Cardiac muscle cell (in vitro differentiated cells and primary cell): Measurements from ENCODE around the gene LMO1. TPM values are rescaled to one million over a fixed set of nuclear protein-coding genes. Genes with fewer than 3 reads are reported as not detected.

ENCODE experiments used
- DNase-seq, 2 donors: peaks; one replicate each; pipeline versions ENCODE4 v3.0.0 to v3.0.0-alpha.2; 2010 to 2017; ENCODE audit warnings: low read depth in 1 of 2, low spot score in 1 of 2
- H3K27ac ChIP-seq: fragments of 200-600 bp; sonication (generic); 2 replicates; pipeline ENCODE4 v1.5.1; 2016
- H3K27me3 ChIP-seq: fragments of 200-600 bp; sonication (generic); 2 replicates; pipeline ENCODE4 v1.6.0; 2016; ENCODE audit warnings: control low read depth
- H3K36me3 ChIP-seq: fragments of 200-600 bp; sonication (generic); 2 replicates; pipeline ENCODE4 v1.5.1; 2016; ENCODE audit warnings: control low read depth
- H3K4me1 ChIP-seq: fragments of 200-600 bp; sonication (generic); 2 replicates; pipeline ENCODE4 v1.8.1; 2017; ENCODE audit warnings: low read depth, mild to moderate bottlenecking, mixed run types
- H3K4me3 ChIP-seq: fragments of 200-600 bp; sonication (generic); 2 replicates; pipeline ENCODE4 v1.5.1; 2016; ENCODE audit warnings: mild to moderate bottlenecking
- H3K9me3 ChIP-seq: fragments of 200-600 bp; sonication (generic); 2 replicates; pipeline ENCODE4 v1.5.1; 2017; ENCODE audit warnings: low read depth, mild to moderate bottlenecking, control low read depth
- CTCF ChIP-seq: IDR thresholded peaks from 2 replicates; pipeline ENCODE4 v1.5.1; 2012; ENCODE audit warnings: low read depth, mild to moderate bottlenecking, low read length
- polyA plus RNA-seq: library from polyadenylated mRNA; unstranded; fragments of >200 nt; fragmentation: Nextera tagmentation; extraction: Ambion mirVana; gene quantifications from 2 replicates; pipeline ENCODE4 v1.2.1, GENCODE V29; 2016
- total RNA-seq: library from RNA; depleted of rRNA; stranded (reverse); fragments of >200 nt; gene quantifications from 2 replicates; pipeline ENCODE4 v1.2.3, GENCODE V29; 2016

LMO1 gene
- total and polyA plus RNA-seq, 2 experiments from 2014 or later, result 0.45 to 3.6 TPM

- H3K9me3 ChIP-seq, result no peaks in the 10 kb centered on the region
- H3K27me3 ChIP-seq, result no peaks in the 10 kb centered on the region
- H3K4me1 ChIP-seq, result no peaks in the 10 kb centered on the region
- no peak overlapping the region for H3K27ac ChIP-seq
- H3K4me3 ChIP-seq, result no peak overlapping the region
- no peaks in the 10 kb centered on the region for H3K36me3 ChIP-seq
- no peak for TF ChIP-seq CTCF
- no peak for DNase-seq
Observed at GRCh38 chr11:8252946-8253345, 10.7 kb downstream of the LMO1 start.

GRCh38 chr11:8252388-8252787, 11.3 kb downstream of the LMO1 start:
- no peaks in the 10 kb centered on the region for H3K27me3 ChIP-seq
- H3K27ac ChIP-seq, result no peak overlapping the region
- H3K9me3 ChIP-seq, result no peaks in the 10 kb centered on the region
- TF ChIP-seq CTCF, result no peak
- no peak for DNase-seq
- no peaks in the 10 kb centered on the region for H3K4me1 ChIP-seq
- H3K4me3 ChIP-seq, result no peak overlapping the region
- no peaks in the 10 kb centered on the region for H3K36me3 ChIP-seq

- no peak overlapping the region for H3K27ac ChIP-seq
- no peaks in the 10 kb centered on the region for H3K4me1 ChIP-seq
- TF ChIP-seq CTCF, result no peak
- H3K4me3 ChIP-seq, result no peak overlapping the region
- no peak for DNase-seq
- H3K36me3 ChIP-seq, result no peaks in the 10 kb centered on the region
- H3K27me3 ChIP-seq, result no peaks in the 10 kb centered on the region
- no peaks in the 10 kb centered on the region for H3K9me3 ChIP-seq
Observed at GRCh38 chr11:8251616-8252295, 11.9 kb downstream of the LMO1 start.

- Histone ChIP-seq H3K27ac (no peak overlapping the region), H3K9me3 (no peaks in the 10 kb centered on the region), H3K27me3 (no peaks in the 10 kb centered on the region), H3K4me3 (no peak overlapping the region), H3K36me3 (no peaks in the 10 kb centered on the region), H3K4me1 (no peaks in the 10 kb centered on the region)
- DNase-seq, result no peak
- TF ChIP-seq CTCF, result no peak
Observed at GRCh38 chr11:8250981-8251615, 12.6 kb downstream of the LMO1 start.

GRCh38 chr11:8250434-8250833, 13.2 kb downstream of the LMO1 start:
- H3K27ac ChIP-seq, result no peak overlapping the region
- H3K4me1 ChIP-seq, result no peaks in the 10 kb centered on the region
- no peaks in the 10 kb centered on the region for H3K9me3 ChIP-seq
- DNase-seq, result no peak
- no peak overlapping the region for H3K4me3 ChIP-seq
- H3K27me3 ChIP-seq, result no peaks in the 10 kb centered on the region
- no peaks in the 10 kb centered on the region for H3K36me3 ChIP-seq
- no peak for TF ChIP-seq CTCF
